NCI-H1105 (cell line): ENCODE measurements around the gene CYP26A1.

Source experiments
- DNase-seq: peaks from one replicate; lab custom pipeline; 2025; lab: John Stamatoyannopoulos, UW

The CYP26A1 gene

DNA sequence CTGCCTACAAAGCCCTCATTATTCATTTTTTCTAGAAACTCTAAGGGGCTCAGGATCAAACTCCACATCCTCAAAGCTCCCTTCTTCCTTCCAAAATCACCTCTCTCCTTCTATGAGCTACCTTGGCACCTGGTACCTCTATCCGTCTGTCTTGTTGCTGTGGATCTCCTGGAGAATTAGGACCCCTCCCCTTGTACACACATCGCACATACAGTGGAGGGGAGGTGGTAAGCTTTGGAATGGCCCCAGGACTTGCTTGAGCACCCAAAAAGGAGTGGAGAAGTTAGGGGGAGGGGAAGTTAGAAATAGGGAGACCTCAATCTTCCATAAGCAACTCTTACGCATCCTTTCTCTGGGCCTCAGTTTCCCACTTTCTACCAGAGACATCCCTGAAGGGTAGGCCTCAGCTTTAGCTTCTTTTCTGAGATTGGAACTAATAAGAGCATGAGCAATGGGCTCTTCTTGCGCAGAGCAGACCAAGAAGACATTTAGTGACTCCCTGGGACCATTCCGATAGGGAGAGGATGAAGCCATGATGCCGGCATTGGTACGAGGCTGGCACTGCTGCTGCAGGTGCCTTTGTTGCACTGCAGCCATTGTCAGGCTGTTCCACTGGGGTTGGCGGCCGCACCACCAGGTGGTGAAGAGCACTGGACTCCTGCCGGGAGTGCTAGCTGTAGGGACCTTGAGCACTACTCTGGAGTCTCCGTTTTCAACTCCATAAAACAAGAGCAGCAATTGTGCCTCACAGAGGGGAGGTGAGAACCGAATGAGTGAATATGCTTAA, 8.6 kb upstream of the CYP26A1 start:
- no peak for DNase-seq

DNA sequence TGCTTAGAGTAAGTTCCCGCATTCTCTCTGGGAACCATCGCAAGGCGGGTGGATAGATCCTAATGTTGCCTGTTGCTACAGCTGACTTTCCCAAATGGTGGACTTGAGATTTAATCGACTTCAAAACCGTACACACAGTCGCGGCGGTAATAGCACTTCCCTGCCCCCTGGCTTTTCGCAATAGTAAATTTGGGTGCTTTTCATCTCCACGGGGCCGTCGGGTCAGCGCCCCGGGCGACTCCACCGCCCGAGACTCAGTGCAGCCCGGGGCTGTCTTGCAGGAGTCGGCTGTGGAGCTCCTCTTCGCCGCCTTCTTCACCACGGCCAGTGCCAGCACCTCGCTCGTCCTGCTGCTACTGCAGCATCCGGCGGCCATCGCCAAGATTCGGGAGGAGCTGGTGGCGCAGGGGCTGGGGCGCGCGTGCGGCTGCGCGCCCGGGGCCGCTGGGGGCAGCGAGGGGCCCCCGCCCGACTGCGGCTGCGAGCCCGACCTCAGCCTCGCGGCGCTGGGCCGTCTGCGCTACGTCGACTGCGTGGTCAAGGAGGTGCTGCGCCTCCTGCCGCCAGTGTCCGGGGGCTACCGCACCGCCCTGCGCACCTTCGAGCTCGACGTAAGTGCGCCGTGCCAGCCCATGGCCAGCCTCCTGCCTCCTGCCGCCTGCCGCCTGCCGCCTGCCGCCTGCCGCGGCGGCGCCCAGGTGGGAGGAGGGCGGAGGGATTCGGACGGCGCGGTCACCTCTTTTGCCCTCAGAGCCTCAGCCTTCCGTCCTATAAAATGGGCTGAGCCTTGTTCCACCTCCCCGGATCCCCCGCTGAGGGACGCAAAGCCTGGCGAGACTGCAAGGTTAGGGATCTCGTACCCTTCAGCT, 7.8 kb upstream of the CYP26A1 start:
- no peak for DNase-seq

DNA sequence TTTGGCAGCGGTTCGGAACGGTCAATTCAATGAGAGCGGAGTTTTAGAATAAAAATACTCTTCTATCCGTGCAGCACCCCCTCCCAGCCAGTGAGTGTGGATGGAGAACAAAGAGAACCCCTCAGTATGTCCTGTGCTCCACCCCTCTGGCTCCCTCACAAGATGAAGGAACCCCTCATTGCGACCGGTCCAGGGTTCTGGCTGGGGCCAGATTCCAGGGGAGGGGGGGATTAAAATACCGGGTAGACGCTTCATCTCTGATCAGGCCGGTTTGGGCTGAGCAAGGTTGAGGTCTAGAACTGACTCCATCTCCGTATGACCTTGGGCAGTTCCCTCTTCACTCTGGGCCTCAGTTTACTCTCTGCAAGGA, 7.2 kb upstream of the CYP26A1 start:
- DNase-seq, result no peak

GRCh38 chr10:93067443-93068365, 6.0 kb upstream of the CYP26A1 start:
- no peak for DNase-seq

DNA sequence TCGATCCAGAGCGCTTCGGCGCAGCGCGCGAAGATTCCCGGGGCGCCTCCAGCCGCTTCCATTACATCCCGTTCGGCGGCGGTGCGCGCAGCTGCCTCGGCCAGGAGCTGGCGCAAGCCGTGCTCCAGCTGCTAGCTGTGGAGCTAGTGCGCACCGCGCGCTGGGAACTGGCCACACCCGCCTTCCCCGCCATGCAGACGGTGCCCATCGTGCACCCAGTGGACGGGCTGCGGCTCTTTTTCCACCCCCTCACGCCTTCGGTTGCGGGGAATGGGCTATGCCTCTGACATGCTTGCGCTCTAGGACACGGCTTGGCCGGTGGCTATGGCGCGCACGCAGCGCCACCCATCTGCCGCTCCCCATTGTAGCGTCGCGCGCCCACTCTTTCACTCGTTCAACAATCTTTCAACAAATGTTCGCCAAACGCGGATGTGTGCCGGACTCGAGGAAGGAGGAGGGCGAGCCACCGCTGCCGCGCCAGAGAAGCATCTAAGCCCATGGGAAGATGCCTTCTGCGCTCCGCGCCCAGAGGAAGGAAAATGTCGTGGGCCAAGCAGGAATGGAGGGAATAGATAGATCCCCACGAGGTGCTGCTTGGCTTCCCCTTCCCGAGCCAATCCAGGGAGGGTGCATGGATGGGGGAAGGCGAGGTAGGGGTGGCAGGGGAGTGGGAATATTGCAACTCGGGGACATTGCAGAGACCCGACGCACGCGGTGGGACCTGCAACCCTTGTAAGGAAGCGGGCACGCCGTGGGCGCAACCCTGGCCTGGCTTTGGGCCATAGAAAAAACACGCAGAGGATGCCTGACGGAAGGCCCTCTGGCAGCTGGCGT, 5.1 kb upstream of the CYP26A1 start:
- DNase-seq, result no peak

- DNase-seq, result no peak
Measured at GRCh38 chr10:93069245-93069561, 4.5 kb upstream of the CYP26A1 start.

- no peak for DNase-seq
Measured at GRCh38 chr10:93070378-93071176, 3.1 kb upstream of the CYP26A1 start.

DNA sequence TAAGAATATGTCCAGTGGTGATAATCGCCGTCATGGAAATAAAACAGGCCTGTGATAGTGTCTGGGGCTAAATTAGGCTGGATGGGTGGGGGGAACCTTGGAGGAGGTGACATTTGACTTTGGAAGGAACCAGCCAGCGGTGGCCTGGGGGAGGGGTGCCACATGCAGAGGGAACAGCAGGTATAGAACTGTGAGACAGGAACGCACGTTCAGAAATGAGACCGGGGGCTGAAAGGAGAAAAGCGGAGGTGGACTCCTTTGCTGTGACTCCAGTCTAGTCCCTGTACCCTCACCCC, 2.6 kb upstream of the CYP26A1 start:
- DNase-seq, result no peak

- no peak for DNase-seq
Measured at GRCh38 chr10:93071674-93072224, 1.9 kb upstream of the CYP26A1 start.

GRCh38 chr10:93072225-93072712, 1.4 kb upstream of the CYP26A1 start:
- no peak for DNase-seq

- no peak for DNase-seq
Measured at GRCh38 chr10:93072713-93073538, 767 bp upstream of the CYP26A1 start.

GRCh38 chr10:93074147-93074596, 479 bp downstream of the CYP26A1 start:
- DNase-seq, result no peak

- DNase-seq, result no peak
Measured at GRCh38 chr10:93074597-93075368, 1.1 kb downstream of the CYP26A1 start.

DNA sequence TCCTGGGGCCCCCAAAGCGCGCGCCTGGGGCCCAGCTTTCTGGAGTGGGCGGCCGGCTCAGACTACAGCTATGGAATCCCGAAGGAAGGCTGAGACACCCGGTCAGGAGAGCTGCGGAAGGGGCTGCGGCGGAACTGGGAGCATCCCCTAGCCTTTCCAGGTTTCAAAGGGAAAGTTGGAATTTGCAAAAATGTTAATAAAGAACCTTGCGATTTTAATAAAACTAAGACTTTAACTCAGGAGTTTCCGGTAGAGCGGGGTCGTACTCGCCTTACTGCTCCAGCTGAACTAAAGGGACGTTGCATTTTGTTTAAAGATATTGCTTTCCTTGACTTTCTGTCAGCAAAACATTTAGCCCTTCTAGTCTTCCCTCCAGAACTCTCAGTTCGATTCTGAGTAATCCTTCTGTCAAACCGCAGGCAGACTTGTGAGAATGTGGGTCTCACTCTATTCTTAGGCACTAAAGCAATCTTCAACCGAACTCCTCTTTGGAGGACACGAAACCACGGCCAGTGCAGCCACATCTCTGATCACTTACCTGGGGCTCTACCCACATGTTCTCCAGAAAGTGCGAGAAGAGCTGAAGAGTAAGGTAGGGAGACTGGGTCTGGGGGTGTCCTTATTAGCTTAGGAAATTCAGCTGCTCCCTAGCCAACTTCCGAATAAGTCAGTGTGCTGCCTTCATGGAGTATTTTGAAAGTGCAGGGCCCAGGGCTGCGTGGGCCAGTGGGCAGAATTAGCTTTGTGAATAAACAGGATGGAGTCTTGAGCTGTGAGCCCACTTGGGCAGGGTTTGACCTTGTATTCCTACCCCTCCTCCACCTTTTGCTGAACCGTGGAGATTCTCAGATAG, 1.9 kb downstream of the CYP26A1 start:
- no peak for DNase-seq

DNA sequence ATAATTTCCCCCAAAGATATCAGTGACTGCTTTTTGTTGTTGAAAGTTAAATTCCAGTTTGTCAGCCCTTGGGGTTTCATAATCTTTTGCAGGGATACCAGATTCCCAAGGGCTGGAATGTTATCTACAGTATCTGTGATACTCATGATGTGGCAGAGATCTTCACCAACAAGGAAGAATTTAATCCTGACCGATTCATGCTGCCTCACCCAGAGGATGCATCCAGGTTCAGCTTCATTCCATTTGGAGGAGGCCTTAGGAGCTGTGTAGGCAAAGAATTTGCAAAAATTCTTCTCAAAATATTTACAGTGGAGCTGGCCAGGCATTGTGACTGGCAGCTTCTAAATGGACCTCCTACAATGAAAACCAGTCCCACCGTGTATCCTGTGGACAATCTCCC, 3.2 kb downstream of the CYP26A1 start:
- no peak for DNase-seq

GRCh38 chr10:93077860-93078337, 4.2 kb downstream of the CYP26A1 start:
- no peak for DNase-seq

DNA sequence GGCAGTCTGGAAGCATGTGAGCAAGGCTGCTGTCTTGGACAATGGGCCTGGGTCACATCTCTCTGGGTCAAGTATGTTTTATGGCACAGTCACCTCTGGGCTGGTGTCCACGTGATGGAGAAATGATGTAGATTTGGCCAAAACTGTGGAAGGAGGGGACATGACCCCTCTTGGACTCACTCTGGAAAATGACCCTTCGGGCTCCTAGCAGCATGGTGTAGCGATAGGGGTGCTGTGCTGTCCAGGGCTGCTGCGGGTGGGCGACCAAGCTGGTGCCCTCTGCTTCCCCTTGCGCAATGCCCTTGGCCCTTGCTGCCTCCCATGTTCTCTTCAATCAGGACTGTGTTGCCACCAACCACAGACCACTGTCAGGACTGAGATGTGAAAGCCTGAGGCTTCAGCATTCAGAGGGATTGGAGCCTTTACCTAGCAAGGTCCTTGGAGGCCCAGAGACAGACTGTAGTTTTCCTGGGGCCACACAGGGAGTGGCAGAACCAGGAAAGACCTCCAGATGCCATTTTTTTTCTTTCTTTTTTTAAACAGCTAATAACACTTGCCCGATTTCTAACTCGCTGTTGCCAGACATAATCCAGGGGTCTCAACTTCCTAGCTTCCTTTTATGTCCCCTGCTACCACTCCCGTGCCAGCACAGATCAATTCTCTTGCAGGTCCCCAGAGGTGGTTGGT, 6.1 kb downstream of the CYP26A1 start:
- DNase-seq, result no peak
